Colonic mucosa (tissue), 4 donors: Measurements from ENCODE around the gene IL10RB. TPM values are rescaled to one million over a fixed set of nuclear protein-coding genes. Genes with fewer than 3 reads are reported as not detected.
A peak's percentile ranks its signal among the peaks of the same experiment; 100 is the strongest.

Experiments used
- DNase-seq: peaks from one replicate; pipeline ENCODE4 v3.0.0-alpha.2; 2020
- H3K27ac ChIP-seq: fragments of 200-600 bp; one replicate; pipeline ENCODE4 v1.8.0; 2021
- H3K27me3 ChIP-seq: fragments of 200-600 bp; one replicate; pipeline ENCODE4 v1.8.0; 2021
- H3K36me3 ChIP-seq: fragments of 200-600 bp; one replicate; pipeline ENCODE4 v1.8.0; 2021
- H3K4me1 ChIP-seq: fragments of 200-600 bp; one replicate; pipeline ENCODE4 v1.8.0; 2021; ENCODE audit warnings: mild to moderate bottlenecking
- H3K4me3 ChIP-seq: fragments of 200-600 bp; one replicate; pipeline ENCODE4 v1.8.0; 2021
- H3K9ac ChIP-seq, 2 donors: one replicate each; pipeline ENCODE4 v1.7.0; 2013; ENCODE audit warnings: control low read depth in 2 of 2, low read depth in 2 of 2, low read length in 2 of 2
- H3K9me3 ChIP-seq: fragments of 200-600 bp; one replicate; pipeline ENCODE4 v1.8.0; 2021
- CTCF ChIP-seq: fragments of 200-600 bp; IDR thresholded peaks from one replicate; pipeline ENCODE4 v1.8.0; 2022; ENCODE audit warnings: antibody characterized with exemption, mild to moderate bottlenecking
- intact Hi-C: fragments of 100-400 bp; cut with DNase I; formaldehyde crosslinking; loops from one replicate; pipeline ENCODE4 v1.14.1; 2022
- total RNA-seq, 2 donors: library from RNA; stranded (reverse); fragmentation: NEBNext Ultra II Directional in 1 of 2; extraction: Animal tissue kit (Norgen Biotek cat#: 25700) in 1 of 2; gene quantifications; one replicate each; pipeline ENCODE4 v1.2.1, GENCODE V29; 2021
- donor health status: healthy.
- donor health status: DM: no; HTN: no; CAD: no.
- donor health status: DM: no; HTN: no; CAD: no.

Gene IL10RB
- total RNA-seq, 2 donors from 2014 or later: 48.0 to 86.3 TPM

DNA sequence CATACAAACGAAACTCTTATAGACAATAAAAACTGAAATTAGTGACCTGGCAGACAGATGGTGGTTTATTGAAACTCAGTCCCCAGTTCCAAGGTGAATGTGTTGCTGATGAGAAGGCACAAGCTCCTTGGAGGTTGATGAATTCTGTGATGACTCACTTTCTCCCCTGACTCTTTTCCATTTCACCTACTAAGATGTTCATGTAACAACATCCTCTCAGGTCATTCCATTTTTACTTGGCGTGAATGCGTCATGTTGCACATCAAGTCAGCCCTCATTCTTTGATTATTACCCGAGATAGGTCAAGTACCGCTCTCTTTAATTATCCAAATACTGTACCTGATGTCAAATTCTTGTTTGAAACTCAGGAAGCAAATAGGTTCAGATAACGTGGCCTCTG is 10.1 kb upstream of the IL10RB start:
- Histone ChIP-seq H3K36me3 (no peaks in the 10 kb centered on the region), H3K9me3 (no peaks in the 10 kb centered on the region)
- no peak for TF ChIP-seq CTCF

DNA sequence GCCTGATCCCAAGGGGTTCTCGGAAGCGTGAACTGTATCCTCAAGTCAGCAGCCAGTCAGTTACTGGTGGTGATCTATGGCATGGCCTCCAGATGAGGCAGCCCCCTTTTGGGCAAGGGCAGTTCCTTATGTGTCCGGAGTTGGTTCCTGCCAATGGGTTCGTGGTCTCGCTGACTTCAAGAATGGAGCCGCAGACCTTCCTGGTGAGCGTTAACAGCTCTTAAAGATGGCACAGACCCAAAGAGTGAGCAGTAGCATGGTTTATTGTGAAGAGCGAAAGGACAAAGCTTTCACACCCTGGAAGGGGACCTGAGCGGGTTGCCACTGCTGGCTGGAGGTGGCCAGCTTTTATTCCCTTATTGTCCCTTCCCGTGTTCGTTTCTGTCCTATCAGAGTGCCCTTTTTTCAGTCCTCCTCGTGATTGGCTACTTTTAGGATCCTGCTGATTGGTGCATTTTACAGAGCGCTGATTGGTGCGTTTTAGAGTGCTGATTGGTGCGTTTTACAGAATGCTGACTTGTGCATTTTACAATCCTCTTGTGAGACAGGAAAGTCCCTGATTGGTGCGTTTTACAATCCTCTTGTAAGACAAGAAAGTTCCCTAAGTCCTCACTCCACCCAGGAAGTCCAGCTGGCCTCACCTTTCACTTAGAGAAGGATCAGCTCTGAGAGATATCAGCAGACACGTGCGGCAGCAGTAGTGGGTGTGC is 8.9 kb upstream of the IL10RB start:
- intact Hi-C loops: no loop called here
- Histone ChIP-seq H3K27ac (no peak overlapping the region), H3K9ac (no peak overlapping the region), H3K4me1 (no peaks in the 10 kb centered on the region), H3K27me3 (no peaks in the 10 kb centered on the region), H3K9me3 (no peaks in the 10 kb centered on the region), H3K36me3 (no peaks in the 10 kb centered on the region), H3K4me3 (no peak overlapping the region)
- no peak for DNase-seq
- no peak for TF ChIP-seq CTCF

More for the DNA sequence above, 10.1 kb upstream of the IL10RB start:
- intact Hi-C loops: no loop called here
- DNase-seq: no peak
- H3K27me3 ChIP-seq: no peaks in the 10 kb centered on the region
- no peak overlapping the region for H3K9ac ChIP-seq
- H3K4me1 ChIP-seq: no peaks in the 10 kb centered on the region
- H3K27ac ChIP-seq: no peak overlapping the region
- H3K4me3 ChIP-seq: no peak overlapping the region

DNA sequence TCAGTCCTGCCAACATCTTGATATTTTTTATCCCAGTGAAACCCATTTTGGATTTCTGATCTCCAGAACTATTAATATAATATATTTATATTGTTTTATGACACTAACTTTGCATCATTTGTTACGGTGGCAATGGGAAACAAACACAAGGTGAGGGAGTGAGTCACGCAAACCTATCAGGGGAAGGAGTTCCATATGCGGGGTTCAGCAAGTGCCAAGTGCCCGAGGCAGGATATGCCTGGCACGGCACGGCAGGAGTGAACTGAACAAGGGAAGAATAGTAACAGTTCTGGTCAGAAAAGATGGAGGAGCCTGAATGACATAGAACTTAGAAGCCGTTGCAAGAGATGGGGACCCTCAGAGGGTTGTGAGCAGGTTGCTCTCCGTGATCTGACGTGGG is 7.7 kb upstream of the IL10RB start:
- Histone ChIP-seq H3K4me3 (no peak overlapping the region), H3K9ac (no peak overlapping the region), H3K27me3 (no peaks in the 10 kb centered on the region), H3K36me3 (no peaks in the 10 kb centered on the region), H3K9me3 (no peaks in the 10 kb centered on the region), H3K27ac (no peak overlapping the region), H3K4me1 (no peaks in the 10 kb centered on the region)
- no peak for TF ChIP-seq CTCF
- DNase-seq: no peak
- intact Hi-C loops: no loop called here

- no peak overlapping the region for H3K27ac ChIP-seq
- H3K36me3 ChIP-seq: no peaks in the 10 kb centered on the region
Observed at GRCh38 chr21:33259428-33259827, 6.7 kb upstream of the IL10RB start.

GRCh38 chr21:33259995-33260394 is 6.2 kb upstream of the IL10RB start:
- TF ChIP-seq CTCF: no peak
- Histone ChIP-seq H3K27me3 (no peaks in the 10 kb centered on the region), H3K4me3 (no peak overlapping the region), H3K27ac (no peak overlapping the region), H3K36me3 (no peaks in the 10 kb centered on the region), H3K4me1 (no peaks in the 10 kb centered on the region), H3K9me3 (no peaks in the 10 kb centered on the region), H3K9ac (no peak overlapping the region)
- DNase-seq: peak; percentile 32
- intact Hi-C loops: no loop called here

More at GRCh38 chr21:33259428-33259827, 6.7 kb upstream of the IL10RB start:
- no peak for DNase-seq
- Histone ChIP-seq H3K4me3 (no peak overlapping the region), H3K9ac (no peak overlapping the region), H3K4me1 (no peaks in the 10 kb centered on the region), H3K9me3 (no peaks in the 10 kb centered on the region), H3K27me3 (no peaks in the 10 kb centered on the region)
- TF ChIP-seq CTCF: no peak
- intact Hi-C loops: no loop called here
